ENCODE measurements around the gene CD69.

DNA sequence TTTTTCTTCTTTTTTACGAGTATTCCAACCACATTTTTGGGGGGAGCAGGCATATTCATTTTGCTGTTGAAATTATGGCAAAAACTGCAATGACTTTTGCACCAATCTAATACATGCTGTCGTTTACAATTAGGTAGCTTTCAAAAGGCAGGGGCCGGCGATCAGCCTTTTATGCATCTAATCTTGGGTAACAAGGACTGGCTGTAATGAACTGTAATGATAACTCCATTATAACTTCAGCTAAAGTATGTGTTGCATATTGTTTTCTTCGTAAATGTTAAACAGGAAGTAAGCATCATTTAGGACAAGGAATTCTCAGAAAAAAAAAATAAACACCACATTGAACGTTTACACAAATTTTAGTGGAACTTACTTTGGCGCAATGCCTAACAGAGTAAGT lies 36.3 kb upstream of the CD69 start:
- TF ChIP-seq CTCF (IDR thresholded peaks at IDR 0.05; ENCODE audit: low read depth, low read length, poor library complexity, severe bottlenecking) (no peak), EZH2phosphoT487 (IDR thresholded peaks at IDR 0.05; ENCODE audit: borderline replicate concordance, low read length) (no peak)

All from DOHH2 (cell line).